HepG2 (cell line): ENCODE results near the gene TGM6. TPM values are rescaled to one million over a fixed set of nuclear protein-coding genes. Genes with fewer than 3 reads are reported as not detected.

ENCODE experiments used
- ATAC-seq: fragments of 200-7000 bp; cut with Tn5 transposase; 3 replicates; pipeline ENCODE4 v1.9.1; 2020; ENCODE audit warnings: mild to moderate bottlenecking, moderate library complexity
- BruUV-seq: library from RNA; stranded (reverse); fragments of 400-500 nt; replicated peaks from 2 replicates; lab custom pipeline; 2021; lab: Mats Ljungman, UMichigan
- CTCF ChIA-PET: fragments of 300-600 bp; formaldehyde crosslinking; extraction: SDS; loops from one replicate; lab custom pipeline; 2021; ENCODE audit warnings: low total read pairs, inconsistent platforms, low intra/inter-chr PET ratio; lab: Yijun Ruan, JAX
- POLR2A ChIA-PET: fragments of 350-600 bp; sonication (Branson Sonifier 250); formaldehyde crosslinking; loops from one replicate; lab custom pipeline; 2020; ENCODE audit warnings: antibody characterized with exemption, inconsistent platforms; lab: Yijun Ruan, JAX
- DNase-seq: peaks from one replicate; pipeline ENCODE4 v3.0.0-alpha.2; 2015; ENCODE audit warnings: low spot score
- FAIRE-seq: peaks from 3 replicates; lab custom pipeline; 2011; peaks lifted over from hg19 to GRCh38; lab: Jason Lieb, UNC
- H2AFZ ChIP-seq: one replicate; pipeline ENCODE4 v1.6.1; 2011; ENCODE audit warnings: low read length, inconsistent platforms
- H3K27ac ChIP-seq: fragments of 300-600 bp; 3 replicates; pipeline ENCODE4 v1.8.0; 2011; ENCODE audit warnings: mixed run types, mild to moderate bottlenecking, mixed read lengths, low read length, inconsistent platforms; ENCODE audit not compliant: insufficient read depth; ENCODE audit errors: extremely low read length
- H3K27me3 ChIP-seq, 2 experiments: fragments of 200-600 bp in 1 of 2; 2 replicates in 1 of 2; 3 replicates in 1 of 2; pipeline versions ENCODE4 v1.6.0 to v1.8.0; 2011; ENCODE audit warnings: low read length in 2 of 2, mild to moderate bottlenecking in 2 of 2, moderate library complexity in 2 of 2, inconsistent platforms in 1 of 2; ENCODE audit not compliant: insufficient read depth in 2 of 2, control insufficient read depth in 1 of 2
- H3K36me3 ChIP-seq, 2 experiments: fragments of 200-600 bp in 1 of 2; replicated peaks in 1 of 2; 2 replicates in 1 of 2; 3 replicates in 1 of 2; pipeline versions ENCODE4 v1.5.1 to v1.8.0; 2011; ENCODE audit warnings: low read length in 2 of 2, inconsistent platforms in 1 of 2; ENCODE audit not compliant: insufficient read depth in 2 of 2, control insufficient read depth in 1 of 2
- H3K4me1 ChIP-seq: 2 replicates; pipeline ENCODE4 v1.5.1; 2012; ENCODE audit warnings: low read length, inconsistent platforms; ENCODE audit not compliant: insufficient read depth
- H3K4me2 ChIP-seq: 2 replicates; pipeline ENCODE4 v1.6.0; 2011; ENCODE audit warnings: low read depth, low read length, inconsistent platforms
- H3K4me3 ChIP-seq, 3 experiments: fragments of 200-600 bp in 1 of 3; sonication (generic), shearing (Covaris generic) in 1 of 3; replicated peaks in 1 of 3; 2 replicates each; pipeline ENCODE4 v1.5.1; 2011 to 2016; ENCODE audit warnings: low read length in 3 of 3, inconsistent platforms in 2 of 3, low read depth in 2 of 3, mild to moderate bottlenecking in 2 of 3, control low read depth in 1 of 3, mixed read lengths in 1 of 3; ENCODE audit not compliant: insufficient read depth in 1 of 3
- H3K79me2 ChIP-seq: one replicate; pipeline ENCODE4 v1.6.1; 2011; ENCODE audit warnings: low read length, inconsistent platforms; ENCODE audit not compliant: insufficient read depth
- H3K9ac ChIP-seq: 2 replicates; pipeline ENCODE4 v1.6.0; 2011; ENCODE audit warnings: mild to moderate bottlenecking, low read depth, low read length, inconsistent platforms; ENCODE audit not compliant: insufficient read depth
- H3K9me3 ChIP-seq: 2 replicates; pipeline ENCODE4 v1.5.1; 2012; ENCODE audit warnings: mild to moderate bottlenecking, low read length
- H4K20me1 ChIP-seq: 2 replicates; pipeline ENCODE4 v1.6.0; 2011; ENCODE audit warnings: inconsistent platforms, mild to moderate bottlenecking, low read length, moderate library complexity; ENCODE audit not compliant: insufficient read depth
- JARID2 ChIP-seq: sonication (generic); formaldehyde crosslinking; IDR thresholded peaks from 2 replicates; pipeline ENCODE4 v1.8.1; 2023; ENCODE audit warnings: missing genetic modification reagents, inconsistent platforms; ENCODE audit not compliant: insufficient replicate concordance
- MBNL3 ChIP-seq: fragments of 250-450 bp; sonication (Bioruptor Pico); conservative IDR thresholded peaks from 2 replicates; pipeline ENCODE4 v1.8.0; 2022; ENCODE audit warnings: mild to moderate bottlenecking, inconsistent platforms
- NFE2 ChIP-seq: sonication (generic); formaldehyde crosslinking; IDR thresholded peaks from 2 replicates; pipeline ENCODE4 v1.4.0; 2020; ENCODE audit warnings: missing genetic modification reagents
- NR0B2 ChIP-seq: sonication (generic); formaldehyde crosslinking; IDR thresholded peaks from 2 replicates; pipeline ENCODE4 v1.4.0; 2020; ENCODE audit warnings: mild to moderate bottlenecking, missing genetic modification reagents
- ZNF468 ChIP-seq: sonication (generic); formaldehyde crosslinking; IDR thresholded peaks from 2 replicates; pipeline ENCODE4 v1.8.0; 2022; ENCODE audit warnings: mild to moderate bottlenecking, moderate library complexity, missing genetic modification reagents
- ZNF777 ChIP-seq: sonication (generic); formaldehyde crosslinking; IDR thresholded peaks from 2 replicates; pipeline ENCODE4 v1.4.0; 2020; ENCODE audit warnings: missing genetic modification reagents
- WGBS: methylation state at CpG from one replicate; pipeline ENCODE4 v1.1.6; 2017; ENCODE audit warnings: low lambda C conversion rate; 5-methylcytosine and 5-hydroxymethylcytosine counted together
- in situ Hi-C: cut with HindIII; loops from 2 replicates; pipeline ENCODE4 v1.10.0; 2017; ENCODE audit warnings: low pct_unique_long_range_greater_than_20kb; ENCODE audit not compliant: extremely low pct_ligation_motif_present
- intact Hi-C: fragments of 100-400 bp; cut with micrococcal nuclease; formaldehyde crosslinking; loops from one replicate; pipeline ENCODE4 v1.10.0; 2022; ENCODE audit not compliant: unreplicated experiment
- polyA plus RNA-seq, 8 experiments: library from polyadenylated mRNA; depleted of rRNA in 3 of 8; stranded (reverse) in 7 of 8; unstranded in 1 of 8; fragments of >200 nt; fragmentation: Illumina TruSeq in 4 of 8; extraction: Trizol in 4 of 8; gene quantifications; 2 replicates each; pipeline versions ENCODE4 v1.2.1 to v1.2.3, GENCODE V29; 2011 to 2016; ENCODE audit warnings: low read depth in 4 of 8, missing spikeins in 1 of 8, mixed read lengths in 1 of 8; ENCODE audit not compliant: insufficient read depth in 1 of 8
- total RNA-seq, 5 experiments: library from RNA; depleted of rRNA; stranded (reverse); fragments of >200 nt; fragmentation: Illumina TruSeq; extraction: Trizol; gene quantifications; 2 replicates each; pipeline ENCODE4 v1.2.3, GENCODE V29; 2016; ENCODE audit warnings: low read depth in 1 of 5

TGM6 gene
- total and polyA plus RNA-seq, 2 of the 13 experiments (the other 11 are each of a cell fraction or from before 2014, with no cell fraction given) = not detected

GRCh38 chr20:2331106-2331505 lies 49.6 kb upstream of the TGM6 start (continued):
- no peak for TF ChIP-seq JARID2 (CRISPR knock-in tag)

GRCh38 chr20:2331901-2332565 lies 48.7 kb upstream of the TGM6 start:
- H3K36me3 ChIP-seq = no peaks in the 10 kb centered on the region
- no peak for FAIRE-seq
- no peak for ATAC-seq
- no peak overlapping the region for H3K4me3 ChIP-seq
- no peak overlapping the region for H3K9ac ChIP-seq
- ChIA-PET POLR2A (no interaction called here), CTCF (no interaction called here)
- no peak for DNase-seq
- no TSS peak for BruUV-seq
- no peak overlapping the region for H3K27ac ChIP-seq
- peaks cover 6 to 24% of the 10 kb centered on the region in 2 experiments; a peak in 3 of 5 replicates for H3K27me3 ChIP-seq
- no peaks in the 10 kb centered on the region for H4K20me1 ChIP-seq
- TF ChIP-seq NR0B2 (CRISPR knock-in tag) (0 out of 2 replicates have a peak, but pooled peaks have one; percentile 30), NFE2 (CRISPR knock-in tag) (no peak)
- H3K4me2 ChIP-seq = no peak overlapping the region
- H3K79me2 ChIP-seq = no peaks in the 10 kb centered on the region
- 55% methylated on average over 16 of the region's 17 CpGs for WGBS
- in situ Hi-C loops (no loop called here), intact Hi-C loops (no loop called here)
- H3K9me3 ChIP-seq = no peaks in the 10 kb centered on the region
- no peak overlapping the region for H2AFZ ChIP-seq
- no peaks in the 10 kb centered on the region for H3K4me1 ChIP-seq

- intact Hi-C loops = no loop called here
Observed at GRCh38 chr20:2332711-2333110, 48.0 kb upstream of the TGM6 start.

More at GRCh38 chr20:2332711-2333110, 48.0 kb upstream of the TGM6 start:
- Histone ChIP-seq H3K9me3 (no peaks in the 10 kb centered on the region), H3K9ac (no peak overlapping the region), H3K27ac (no peak overlapping the region), H3K4me1 (no peaks in the 10 kb centered on the region), H3K4me2 (no peak overlapping the region), H3K36me3 (no peaks in the 10 kb centered on the region), H2AFZ (no peak overlapping the region), H3K4me3 (no peak overlapping the region), H3K79me2 (no peaks in the 10 kb centered on the region), H4K20me1 (no peaks in the 10 kb centered on the region), H3K27me3 (peaks cover 6 to 24% of the 10 kb centered on the region in 2 experiments; a peak in 3 of 5 replicates)
- WGBS = 3% methylated on average over 4 of the region's 4 CpGs
- ChIA-PET POLR2A (no interaction called here), CTCF (no interaction called here)
- ATAC-seq (no peak), FAIRE-seq (no peak), DNase-seq (no peak)
- BruUV-seq = no TSS peak
- TF ChIP-seq MBNL3 (CRISPR knock-in tag) (no peak), ZNF777 (CRISPR knock-in tag) (no peak), ZNF468 (CRISPR knock-in tag) (no peak)
- in situ Hi-C loops = no loop called here
